ENCODE measurements around the gene XPNPEP1.

Gene XPNPEP1

DNA sequence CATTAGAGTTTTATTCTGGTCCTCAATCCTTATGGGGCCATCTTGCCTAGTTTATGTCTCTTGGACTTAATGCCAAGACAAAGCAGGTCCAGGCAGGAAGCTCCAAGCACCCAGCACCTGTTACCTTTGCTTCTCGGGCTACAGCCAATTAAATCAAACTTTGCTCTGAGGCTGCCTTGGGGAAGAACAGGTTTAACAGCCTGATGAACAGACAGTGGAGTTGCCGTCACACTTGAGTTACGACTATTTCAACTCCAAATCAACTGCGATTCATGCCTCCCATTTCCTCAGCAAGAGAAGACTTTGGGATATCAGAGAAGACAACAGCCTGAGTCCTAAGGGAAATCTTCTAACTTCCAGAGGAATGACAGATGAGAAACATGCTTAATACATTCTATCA is 62.2 kb downstream of the XPNPEP1 start:
- DNase-seq, result no peak

DNA sequence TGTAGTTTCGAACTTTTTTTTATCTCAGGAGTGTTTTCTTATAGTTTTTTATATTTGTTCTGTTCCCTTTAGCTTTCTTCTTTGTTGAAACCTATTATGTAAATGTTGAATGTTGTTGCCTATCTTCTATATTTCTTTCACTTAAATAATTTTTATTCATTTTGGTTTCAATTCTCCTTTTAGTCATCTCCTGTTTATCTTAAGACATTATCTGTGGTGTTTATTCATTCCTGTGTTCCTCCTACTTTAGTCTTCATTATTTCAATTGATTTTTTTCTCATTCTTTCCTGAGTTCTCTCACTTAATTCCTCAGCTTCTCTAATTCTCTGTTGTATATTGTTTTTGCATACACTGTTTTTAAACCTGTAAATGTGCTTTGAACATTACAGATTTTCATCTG is 64.1 kb downstream of the XPNPEP1 start:
- DNase-seq, result no peak

DNA sequence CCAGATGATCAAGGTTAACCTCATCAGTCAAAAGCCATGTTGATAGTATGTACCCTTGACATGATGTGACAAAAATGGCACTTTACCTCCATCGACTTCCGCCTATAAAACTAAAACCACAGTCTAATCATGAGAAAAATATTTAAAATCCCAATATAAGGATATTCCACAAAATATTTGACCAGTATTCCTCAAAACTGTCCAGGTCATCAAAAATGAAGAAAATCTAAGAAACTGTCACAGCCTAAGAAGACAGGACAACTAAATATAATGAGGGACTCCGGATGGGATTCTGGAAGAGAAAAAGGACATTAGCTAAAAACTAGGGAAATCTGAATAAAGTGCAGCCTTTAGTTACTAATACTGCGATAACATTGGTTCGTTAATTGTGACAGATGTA is 67.6 kb downstream of the XPNPEP1 start:
- DNase-seq, result no peak

DNA sequence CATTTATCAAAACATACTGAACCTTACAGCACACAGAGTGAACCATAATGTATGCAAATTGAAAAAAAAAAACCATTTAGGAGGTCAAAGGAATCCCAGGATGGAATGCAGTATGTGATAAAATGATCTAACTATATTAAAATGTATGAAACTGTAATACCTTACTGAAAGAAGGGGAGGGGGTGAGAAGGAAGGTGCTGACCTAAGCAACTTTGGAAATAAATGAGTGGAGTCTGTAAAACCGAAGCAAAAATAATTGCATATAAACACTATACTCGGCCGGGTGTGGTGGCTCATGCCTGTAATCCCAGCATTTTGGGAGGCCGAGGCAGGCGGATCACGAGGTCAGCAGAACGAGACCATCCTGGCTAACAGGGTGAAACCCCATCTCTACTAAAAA is 69.4 kb downstream of the XPNPEP1 start:
- DNase-seq, result no peak

DNA sequence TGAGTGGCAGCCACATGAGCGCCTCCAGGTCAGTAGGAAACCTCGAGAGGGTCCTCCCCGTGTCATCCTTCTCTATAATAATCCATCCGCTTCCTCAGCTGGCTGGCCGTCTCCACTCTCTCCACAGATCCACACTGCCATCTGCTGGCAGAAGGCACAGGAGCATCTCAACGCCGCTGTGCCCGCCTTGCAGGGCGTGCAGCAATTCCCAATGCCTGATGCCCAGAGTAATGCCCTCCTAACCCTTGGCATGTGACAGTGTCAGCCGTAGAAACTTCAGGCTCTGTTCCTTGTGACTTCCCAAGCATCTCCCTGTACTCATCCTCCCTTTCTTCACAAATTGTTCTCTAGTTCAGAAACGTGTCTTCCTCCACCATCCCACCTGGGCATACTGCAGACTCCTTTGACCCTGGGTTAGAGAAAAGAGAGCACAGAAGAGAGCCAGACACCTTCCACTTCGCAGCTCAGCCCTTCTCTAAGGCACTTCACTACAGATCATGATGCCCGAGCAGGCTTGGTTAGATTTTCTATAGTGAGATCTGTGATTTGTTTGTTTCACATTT is 70.8 kb downstream of the XPNPEP1 start:
- DNase-seq, result peak; percentile 38

DNA sequence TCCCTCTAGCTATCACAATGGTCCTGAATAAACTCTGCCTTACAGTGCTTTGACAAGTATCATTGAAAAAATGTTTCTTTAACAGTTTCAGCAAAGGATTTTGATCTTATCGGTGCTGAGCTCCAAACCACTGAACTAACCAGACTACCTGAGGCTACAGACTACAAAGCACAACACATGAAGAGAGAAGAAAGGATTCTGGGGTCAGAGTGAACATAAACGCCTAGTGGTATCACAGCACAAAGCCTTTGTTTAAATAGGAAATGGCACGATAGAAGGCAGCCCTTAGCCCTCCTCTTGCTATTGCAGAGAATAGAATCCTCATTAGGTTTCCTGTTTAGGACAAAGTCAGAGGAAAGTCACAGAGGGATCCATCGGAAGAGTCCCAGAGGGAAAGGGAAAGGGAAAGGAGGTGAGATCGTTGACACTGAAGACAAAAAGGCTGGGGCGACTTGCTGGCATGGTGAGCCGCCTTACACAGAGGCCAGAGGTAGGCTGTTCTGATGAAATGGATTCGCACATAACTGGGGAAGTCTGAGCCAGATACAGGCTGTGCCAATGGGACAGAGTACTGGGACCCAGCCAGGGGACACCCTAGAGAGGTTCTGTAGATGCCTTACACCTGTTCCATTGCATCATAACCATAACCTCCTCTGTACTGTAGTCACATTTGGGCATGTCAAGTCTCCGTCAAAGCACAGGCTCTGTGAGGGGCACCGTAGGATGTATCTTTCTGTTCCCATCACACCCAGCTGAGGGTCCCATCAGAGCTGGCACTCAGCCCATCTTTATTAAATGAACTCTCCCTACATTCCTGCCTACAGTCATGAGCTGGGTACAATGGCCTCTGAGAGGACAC is 71.5 kb downstream of the XPNPEP1 start:
- DNase-seq, result no peak

DNA sequence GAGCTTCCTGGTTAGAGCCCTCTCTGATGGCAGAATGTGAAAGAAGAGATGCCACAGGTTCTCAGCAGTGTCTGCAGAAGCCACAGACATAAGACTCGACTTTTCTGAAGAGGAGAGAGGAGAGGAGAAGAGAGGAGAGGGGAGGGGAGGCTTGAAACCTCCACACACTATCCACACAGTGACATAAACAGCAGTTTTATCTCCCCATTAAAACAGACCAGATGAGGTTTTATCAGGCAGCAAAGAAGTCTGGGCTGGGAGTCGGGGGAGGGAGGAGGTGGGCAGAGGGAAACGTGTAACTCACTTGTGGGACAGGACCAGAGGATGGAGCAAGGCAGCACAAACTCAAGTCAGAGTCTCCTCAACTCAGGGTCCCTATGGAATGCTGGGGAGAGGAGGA is 76.5 kb downstream of the XPNPEP1 start:
- DNase-seq, result no peak

DNA sequence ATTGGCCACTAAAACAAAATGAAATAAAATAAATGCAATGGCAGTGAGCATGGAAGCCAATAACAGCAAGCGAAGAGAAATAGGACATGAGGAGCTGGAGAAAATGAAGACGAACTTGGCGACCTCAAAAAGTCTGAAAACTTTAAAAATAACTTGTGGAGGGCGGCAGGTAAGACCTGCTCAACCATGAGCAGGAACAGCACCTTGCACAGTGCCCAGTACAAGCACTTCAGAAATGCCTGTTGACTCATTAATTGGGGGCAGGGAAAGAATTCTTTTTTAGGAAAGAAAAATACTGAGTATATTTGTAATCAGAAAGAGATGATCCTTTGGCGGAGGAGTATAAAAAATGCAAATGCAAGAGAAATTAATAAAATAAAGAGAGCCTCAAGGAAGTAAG is 78.0 kb downstream of the XPNPEP1 start:
- DNase-seq, result no peak

DNA sequence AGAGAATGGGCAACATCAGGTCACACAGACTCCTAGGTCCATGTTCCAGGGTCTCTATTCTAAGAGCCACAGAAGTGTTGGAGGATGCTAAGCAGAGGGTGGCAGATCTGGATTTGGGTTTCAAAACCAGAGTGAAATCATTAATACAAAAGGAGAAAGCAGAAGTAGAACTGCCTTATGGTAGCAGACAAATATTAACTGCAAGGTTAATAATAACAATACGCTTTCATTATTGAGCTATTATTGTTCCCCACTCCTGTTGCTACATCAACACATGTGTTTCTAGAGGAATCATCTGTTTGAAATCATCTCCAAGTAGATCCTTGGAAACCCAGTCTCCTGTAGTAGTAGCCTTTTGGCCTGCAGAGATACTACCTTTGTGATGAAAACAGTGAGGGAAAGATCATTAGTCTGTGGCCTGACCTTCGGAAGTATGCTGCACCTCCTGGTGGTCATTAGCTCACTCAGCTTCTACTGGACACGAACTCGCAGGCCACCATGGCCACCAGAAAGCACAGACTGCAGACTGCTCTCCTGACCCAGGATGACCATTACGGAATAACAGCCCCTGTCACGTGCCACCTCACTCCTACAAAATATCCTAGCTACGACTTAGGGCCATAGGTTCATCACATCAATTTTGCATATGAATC is 84.6 kb downstream of the XPNPEP1 start:
- no peak for DNase-seq

DNA sequence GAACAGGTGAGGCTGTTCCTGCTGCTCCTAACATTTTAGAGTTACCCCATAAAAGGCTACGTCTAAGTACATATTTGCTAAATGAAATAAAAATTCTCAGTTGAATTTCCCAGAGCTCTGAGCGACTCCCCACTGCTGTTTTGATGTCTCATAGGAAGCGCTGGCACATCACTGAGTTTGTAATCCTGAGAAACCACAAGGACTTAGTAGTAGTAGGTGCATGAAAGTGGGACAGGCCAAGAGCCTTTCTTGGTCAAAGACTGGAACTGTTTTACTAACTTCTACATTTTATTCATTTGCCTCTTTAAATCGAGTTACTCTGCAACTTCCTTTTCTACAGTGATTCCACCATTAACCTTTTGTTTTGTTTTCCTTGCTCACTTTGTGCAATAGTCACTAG is 85.9 kb downstream of the XPNPEP1 start:
- DNase-seq, result no peak

DNA sequence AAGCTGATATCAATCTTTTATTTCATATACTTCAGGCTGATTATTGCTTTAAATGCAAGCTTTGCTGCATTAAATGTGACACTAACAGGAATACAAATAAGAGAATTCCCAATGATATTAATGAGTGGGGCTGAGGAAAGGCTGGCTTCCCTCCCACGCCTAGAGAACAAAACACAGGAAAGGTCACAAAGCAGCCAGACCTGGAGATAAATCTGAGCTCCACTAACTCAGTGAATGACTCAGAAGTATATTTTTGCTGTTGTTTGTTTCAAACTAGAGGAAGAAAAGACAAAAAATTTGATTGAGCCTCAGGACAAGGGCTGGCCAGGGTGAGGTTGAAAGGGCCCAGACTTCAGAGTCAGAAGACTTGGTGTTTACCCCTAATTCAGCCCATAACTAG is 88.1 kb downstream of the XPNPEP1 start:
- DNase-seq, result no peak

DNA sequence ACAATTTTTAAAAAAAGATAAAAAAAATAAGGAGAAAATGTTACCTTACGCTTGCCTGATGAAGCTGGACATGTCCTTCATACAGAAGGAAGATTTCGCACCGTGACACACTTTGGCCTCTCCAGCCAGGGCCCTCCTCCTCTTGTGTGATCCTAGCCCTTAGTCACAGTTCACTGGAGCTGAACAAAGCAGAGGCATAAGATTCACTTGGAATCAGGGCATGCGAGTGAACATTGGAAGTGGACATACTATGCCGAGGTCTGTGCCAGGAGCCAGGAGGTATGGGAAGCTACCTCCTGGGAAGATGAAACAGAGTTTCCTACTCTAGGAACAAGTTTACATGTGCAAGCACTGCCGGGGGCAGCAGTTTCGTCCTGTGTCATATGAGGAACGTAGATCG is 91.5 kb downstream of the XPNPEP1 start:
- DNase-seq, result no peak

DNA sequence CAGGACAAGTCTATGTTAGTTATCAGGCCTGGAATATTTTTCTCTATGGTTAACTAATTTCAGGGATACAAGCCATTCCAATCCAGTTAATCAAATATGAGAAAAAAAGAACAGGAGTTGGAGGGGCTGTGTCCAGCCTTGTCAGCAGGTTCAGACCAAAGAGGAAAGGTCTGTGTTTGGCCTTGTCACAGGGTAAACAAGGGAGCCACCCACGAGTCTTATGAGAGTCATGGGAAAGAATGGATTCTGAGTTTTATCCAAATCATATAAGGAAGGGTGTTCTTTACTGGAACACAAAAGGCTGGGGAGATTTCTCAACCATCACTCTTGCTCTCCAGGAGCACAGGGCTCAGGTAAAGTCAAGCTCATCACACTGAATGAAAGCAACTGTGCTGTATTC is 99.1 kb downstream of the XPNPEP1 start:
- DNase-seq, result no peak

DNA sequence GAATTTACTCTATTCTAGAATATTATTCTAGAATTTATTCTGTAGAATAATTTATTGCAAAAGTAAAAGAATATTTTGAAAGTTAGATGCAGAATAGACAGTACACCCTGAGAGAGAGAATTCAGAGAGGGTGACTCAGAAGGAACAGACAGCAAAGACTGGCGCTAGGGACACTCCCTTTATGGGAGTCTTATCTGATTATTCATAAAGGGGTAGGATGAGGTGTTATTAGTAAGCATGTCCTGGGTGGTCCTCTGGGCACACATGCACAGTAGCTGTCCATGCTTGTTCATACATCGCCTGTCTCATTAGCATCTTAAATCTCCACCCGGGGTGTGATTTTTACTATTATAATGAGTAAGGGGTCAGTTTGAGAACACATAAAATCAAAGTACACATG is 100.1 kb downstream of the XPNPEP1 start:
- no peak for DNase-seq

DNA sequence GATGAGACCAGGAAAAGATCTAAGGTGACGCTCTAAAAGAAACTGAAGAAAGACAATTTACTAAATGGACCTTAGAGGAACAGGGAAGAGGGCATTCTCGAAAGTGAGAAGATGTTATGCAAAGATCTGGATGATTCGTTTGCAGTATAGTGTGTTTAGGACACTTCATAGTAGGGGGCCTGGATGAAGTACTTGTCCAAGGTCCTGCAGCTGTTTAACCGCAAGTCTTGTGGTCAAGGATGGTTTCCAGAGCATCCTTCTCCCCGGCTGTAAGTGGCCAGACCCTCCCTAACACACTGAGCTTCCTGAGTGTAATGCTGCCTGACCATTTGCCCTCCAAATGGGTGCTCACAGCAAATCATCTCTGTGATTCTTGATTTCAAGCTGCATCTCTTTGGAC is 101.6 kb downstream of the XPNPEP1 start:
- DNase-seq, result no peak

DNA sequence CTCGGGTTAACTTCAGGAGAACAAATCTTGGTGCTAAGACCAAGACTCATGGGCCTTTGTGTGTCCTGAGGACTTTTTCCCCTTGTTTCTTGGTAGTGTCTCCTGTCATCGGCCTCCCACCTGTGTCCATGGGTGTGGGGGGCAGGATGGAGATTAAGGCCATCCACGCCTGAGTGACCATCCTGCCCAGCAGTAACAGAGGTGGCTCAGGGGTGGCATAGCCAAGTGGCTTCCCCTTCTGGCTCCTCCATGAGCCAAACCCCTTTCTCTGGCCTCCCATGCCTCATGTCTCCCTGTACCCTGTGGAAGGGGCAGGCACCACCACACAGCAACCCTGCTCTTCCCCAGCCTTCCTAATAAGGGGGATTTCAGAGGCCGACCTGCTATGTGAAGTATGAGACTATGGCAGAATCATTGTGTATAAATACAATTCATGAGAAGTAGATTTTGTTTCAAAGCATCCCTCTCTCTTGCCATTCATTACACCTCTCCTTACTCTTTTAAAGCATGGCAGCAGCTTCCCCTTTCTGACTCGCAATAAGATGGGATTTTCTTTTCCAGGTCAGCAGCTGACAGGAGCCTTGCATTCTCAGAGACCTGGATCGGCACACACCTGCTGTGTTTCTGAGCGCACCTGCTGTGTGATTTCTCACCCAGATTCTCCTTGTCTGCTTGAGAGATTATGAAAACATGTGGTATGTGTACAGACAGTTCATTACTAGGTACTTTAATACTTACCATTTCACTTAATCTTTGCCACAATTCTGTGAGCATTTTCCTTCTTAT is 102.5 kb downstream of the XPNPEP1 start:
- no peak for DNase-seq

DNA sequence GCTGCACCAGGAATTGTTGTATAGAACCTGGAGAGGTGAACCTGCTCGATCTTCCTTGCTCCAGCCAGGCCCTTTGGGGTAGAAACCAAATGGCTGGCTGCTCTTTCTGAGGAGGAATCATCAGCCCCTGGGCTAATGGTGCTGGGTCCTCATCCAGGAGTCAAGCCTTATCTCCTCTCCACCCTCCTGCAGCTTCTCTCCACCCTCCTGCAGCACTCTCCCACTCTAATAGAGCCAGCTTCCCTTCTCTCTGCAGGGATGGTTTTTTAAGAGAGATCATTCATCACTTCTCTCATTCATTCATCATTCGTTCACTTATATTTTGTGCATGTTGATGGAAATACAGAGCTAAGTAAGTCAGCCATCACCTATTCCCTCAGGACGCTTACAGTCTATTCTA is 103.5 kb downstream of the XPNPEP1 start:
- DNase-seq, result no peak
